Right lobe of liver (tissue), 4 donors: ENCODE measurements around the gene DZIP1.

ENCODE experiments used
- POLR2A ChIP-seq: fragments of 450-650 bp; IDR thresholded peaks from one replicate; pipeline ENCODE4 v1.6.1; 2017; ENCODE audit warnings: antibody characterized with exemption, mild to moderate bottlenecking
- TF ChIP-seq, protein P1 (sequence below), 4 donors: fragments of 200-600 bp in 3 of 4; fragments of 450-650 bp in 1 of 4; IDR thresholded peaks; one replicate each; pipeline versions ENCODE4 v1.5.1 to v1.8.0; 2016 to 2022; ENCODE audit warnings: antibody characterized with exemption in 4 of 4, mild to moderate bottlenecking in 2 of 4
- donor health status: DM: no; HTN: no; CAD: no.
- donor health status: DM: no; HTN: no; CAD: no.
- donor health status: DM: no; HTN: yes; CAD: no.

DNA sequence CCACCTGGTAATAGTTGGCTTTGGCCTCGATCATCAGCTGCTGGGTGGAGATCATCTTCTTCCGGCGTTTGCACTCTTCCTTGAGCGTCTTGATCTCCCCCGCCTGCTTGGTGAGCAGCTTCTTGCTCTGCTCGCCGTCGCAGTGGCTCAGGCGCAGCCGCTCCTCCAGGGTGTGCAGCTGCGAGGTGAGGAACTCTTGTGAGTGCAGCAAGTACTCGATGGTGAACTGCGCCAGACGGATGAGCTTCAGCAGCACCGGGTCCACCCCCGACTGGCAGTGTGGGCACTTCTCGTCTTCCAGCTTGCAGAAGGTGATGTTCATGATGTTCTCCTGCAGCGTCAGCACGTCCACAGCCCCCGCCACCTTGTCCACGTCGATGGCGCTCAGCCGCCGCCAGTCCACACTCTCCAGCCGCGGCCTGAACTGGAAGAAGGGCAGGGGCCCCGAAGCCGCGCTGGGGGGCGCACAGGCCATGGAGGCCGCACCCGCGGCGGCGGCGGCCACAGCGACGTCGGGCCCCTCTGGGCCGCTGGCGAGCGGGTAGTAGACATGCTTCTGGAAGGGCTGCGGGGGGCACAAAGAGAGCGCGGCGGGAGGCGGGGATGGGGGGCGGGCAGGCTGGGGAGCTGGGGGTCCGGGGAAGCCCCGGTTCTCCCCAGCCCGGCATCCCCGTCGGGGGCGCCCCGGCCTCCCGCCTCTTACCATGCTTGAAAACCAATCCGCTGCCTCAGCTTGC is 3.0 kb downstream of the DZIP1 start:
- TF ChIP-seq, protein P1, sequence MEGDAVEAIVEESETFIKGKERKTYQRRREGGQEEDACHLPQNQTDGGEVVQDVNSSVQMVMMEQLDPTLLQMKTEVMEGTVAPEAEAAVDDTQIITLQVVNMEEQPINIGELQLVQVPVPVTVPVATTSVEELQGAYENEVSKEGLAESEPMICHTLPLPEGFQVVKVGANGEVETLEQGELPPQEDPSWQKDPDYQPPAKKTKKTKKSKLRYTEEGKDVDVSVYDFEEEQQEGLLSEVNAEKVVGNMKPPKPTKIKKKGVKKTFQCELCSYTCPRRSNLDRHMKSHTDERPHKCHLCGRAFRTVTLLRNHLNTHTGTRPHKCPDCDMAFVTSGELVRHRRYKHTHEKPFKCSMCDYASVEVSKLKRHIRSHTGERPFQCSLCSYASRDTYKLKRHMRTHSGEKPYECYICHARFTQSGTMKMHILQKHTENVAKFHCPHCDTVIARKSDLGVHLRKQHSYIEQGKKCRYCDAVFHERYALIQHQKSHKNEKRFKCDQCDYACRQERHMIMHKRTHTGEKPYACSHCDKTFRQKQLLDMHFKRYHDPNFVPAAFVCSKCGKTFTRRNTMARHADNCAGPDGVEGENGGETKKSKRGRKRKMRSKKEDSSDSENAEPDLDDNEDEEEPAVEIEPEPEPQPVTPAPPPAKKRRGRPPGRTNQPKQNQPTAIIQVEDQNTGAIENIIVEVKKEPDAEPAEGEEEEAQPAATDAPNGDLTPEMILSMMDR (IDR thresholded peaks at IDR 0.05): no peak
- TF ChIP-seq POLR2A: no peak
